PFSK-1 (cell line): ENCODE measurements around the gene TXNIP.

ENCODE experiments used
- FOXP2 ChIP-seq: optimal IDR thresholded peaks from 2 replicates; pipeline ENCODE3; 2011; ENCODE audit warnings: borderline replicate concordance, control low read depth, inconsistent platforms; ENCODE audit not compliant: insufficient read depth; ENCODE audit errors: extremely low read length, extremely low read depth
- POLR2AphosphoS5 ChIP-seq: IDR thresholded peaks from 2 replicates; pipeline ENCODE4 v1.6.1; 2012; ENCODE audit warnings: low read depth, mild to moderate bottlenecking, control low read depth, low read length, moderate library complexity
- REST ChIP-seq, 2 experiments: IDR thresholded peaks; 2 replicates each; pipeline versions ENCODE4 v1.6.1 to v1.8.0; 2011 to 2012; ENCODE audit warnings: low read depth in 2 of 2, low read length in 2 of 2, control low read depth in 1 of 2, inconsistent platforms in 1 of 2, mild to moderate bottlenecking in 1 of 2, moderate library complexity in 1 of 2; ENCODE audit not compliant: insufficient read depth in 1 of 2
- SIN3A ChIP-seq: IDR thresholded peaks from 2 replicates; pipeline ENCODE4 v1.6.1; 2012; ENCODE audit warnings: mild to moderate bottlenecking, low read length, moderate library complexity, borderline replicate concordance; ENCODE audit not compliant: insufficient read depth
- TAF1 ChIP-seq: IDR thresholded peaks from 2 replicates; pipeline ENCODE4 v1.6.1; 2012; ENCODE audit warnings: low read length, control low read depth, borderline replicate concordance; ENCODE audit not compliant: insufficient read depth

Gene TXNIP

GRCh38 chr1:146007489-146008133 lies 11.2 kb upstream of the TXNIP start:
- no peak for TF ChIP-seq SIN3A
- no peak for TF ChIP-seq REST (IDR thresholded peaks at IDR 0.05; ENCODE audit: insufficient read depth in 1 of 2, low read depth in 2 of 2, low read length in 2 of 2)
- TF ChIP-seq POLR2AphosphoS5: no peak
- TF ChIP-seq TAF1: no peak
- no peak for TF ChIP-seq FOXP2

- TF ChIP-seq SIN3A (no peak), POLR2AphosphoS5 (no peak), TAF1 (no peak), FOXP2 (no peak), REST (IDR thresholded peaks at IDR 0.05; ENCODE audit: insufficient read depth in 1 of 2, low read depth in 2 of 2, low read length in 2 of 2) (no peak)
Observed at GRCh38 chr1:146001709-146002108, 5.3 kb upstream of the TXNIP start.

- TF ChIP-seq SIN3A (no peak), FOXP2 (no peak), REST (IDR thresholded peaks at IDR 0.05; ENCODE audit: insufficient read depth in 1 of 2, low read depth in 2 of 2, low read length in 2 of 2) (no peak), POLR2AphosphoS5 (no peak), TAF1 (no peak)
Observed at GRCh38 chr1:145999321-146000024, 3.1 kb upstream of the TXNIP start.

- TF ChIP-seq REST (IDR thresholded peaks at IDR 0.05; ENCODE audit: insufficient read depth in 1 of 2, low read depth in 2 of 2, low read length in 2 of 2) (no peak), POLR2AphosphoS5 (no peak), SIN3A (no peak), TAF1 (no peak)
Observed at GRCh38 chr1:145997718-145998023, 1.3 kb upstream of the TXNIP start.
